NCI-H2171 treated with DMSO at 0.1 percent for 48 hours (cell line): Measurements from ENCODE around the gene USP40.

Experiments used
- DNase-seq: peaks from one replicate; lab custom pipeline; 2025; lab: John Stamatoyannopoulos, UW

Gene USP40

DNA sequence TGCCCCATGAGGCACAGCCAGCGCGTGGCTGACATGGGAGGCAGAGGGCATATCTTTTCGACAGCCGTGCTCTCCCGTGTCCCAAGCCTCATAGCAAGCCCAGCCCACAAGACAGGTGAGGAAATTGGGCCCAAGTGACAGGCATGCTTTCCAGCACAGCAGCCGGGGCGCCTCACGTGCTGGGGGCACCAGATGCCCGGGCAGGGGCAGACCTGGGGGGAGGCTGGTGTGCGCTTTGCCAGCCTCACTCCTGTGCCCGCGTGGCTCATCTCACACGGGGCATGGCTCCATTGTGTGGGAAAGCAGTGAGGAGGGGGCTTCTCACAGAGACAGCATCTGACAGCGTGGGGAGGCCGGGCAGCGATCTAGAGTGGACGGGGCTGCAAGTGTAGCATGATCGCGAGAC, 93.2 kb downstream of the USP40 start:
- DNase-seq = no peak

DNA sequence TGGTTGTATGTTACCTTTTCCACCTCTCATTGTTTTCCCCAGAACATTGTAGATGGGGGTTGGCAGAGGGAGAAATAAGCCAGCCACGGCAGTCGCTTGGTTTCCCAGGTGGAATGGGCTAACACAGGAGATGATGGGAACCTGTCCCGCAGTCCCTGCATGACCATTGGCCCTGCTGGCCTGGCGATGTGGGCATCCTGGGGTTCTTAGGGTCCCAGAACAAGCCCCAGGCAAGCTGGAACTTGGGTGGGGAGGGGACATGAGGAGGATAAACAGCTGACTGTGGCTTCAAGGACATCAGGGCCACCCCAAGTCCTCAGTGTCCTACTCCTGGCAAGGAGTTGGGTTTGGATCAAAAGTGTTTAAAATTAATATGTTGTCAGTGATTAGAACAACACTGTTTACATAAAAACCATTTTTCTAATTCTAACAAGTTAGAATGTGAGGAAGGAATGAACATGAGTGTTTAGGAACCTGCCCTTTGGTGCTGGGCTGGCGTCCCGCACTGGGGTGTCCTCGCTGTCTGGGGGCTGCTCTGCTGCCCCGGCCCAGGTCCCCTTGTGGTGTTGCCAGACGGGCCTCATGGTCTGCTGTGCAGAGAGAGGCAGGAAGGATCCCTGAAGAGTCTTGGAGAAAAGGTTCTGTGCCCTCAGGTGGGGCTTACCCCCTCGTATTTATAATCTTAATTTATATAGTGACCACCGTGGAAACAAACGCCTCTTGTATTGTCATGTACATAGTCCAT, 95.1 kb downstream of the USP40 start:
- no peak for DNase-seq

DNA sequence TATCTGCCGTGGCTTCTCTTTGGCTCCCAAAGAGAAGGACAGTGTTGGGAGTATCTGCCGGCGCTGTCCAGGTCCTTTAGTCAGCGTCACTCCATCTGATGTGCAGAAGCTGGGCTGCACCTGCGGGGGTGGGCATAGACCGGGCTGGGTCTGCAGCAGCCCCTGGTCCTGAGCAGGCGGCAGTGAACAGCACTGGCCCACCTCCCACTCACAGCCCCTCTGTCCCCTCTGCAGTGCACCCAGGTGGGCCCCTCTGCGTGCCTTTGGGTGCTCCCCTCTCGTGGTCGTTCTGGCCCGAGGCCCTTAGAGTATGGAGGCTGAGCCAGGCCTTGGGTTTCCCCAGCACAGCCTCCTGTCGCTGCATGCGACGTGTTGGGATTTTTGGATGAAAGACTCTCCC, 95.7 kb downstream of the USP40 start:
- no peak for DNase-seq

DNA sequence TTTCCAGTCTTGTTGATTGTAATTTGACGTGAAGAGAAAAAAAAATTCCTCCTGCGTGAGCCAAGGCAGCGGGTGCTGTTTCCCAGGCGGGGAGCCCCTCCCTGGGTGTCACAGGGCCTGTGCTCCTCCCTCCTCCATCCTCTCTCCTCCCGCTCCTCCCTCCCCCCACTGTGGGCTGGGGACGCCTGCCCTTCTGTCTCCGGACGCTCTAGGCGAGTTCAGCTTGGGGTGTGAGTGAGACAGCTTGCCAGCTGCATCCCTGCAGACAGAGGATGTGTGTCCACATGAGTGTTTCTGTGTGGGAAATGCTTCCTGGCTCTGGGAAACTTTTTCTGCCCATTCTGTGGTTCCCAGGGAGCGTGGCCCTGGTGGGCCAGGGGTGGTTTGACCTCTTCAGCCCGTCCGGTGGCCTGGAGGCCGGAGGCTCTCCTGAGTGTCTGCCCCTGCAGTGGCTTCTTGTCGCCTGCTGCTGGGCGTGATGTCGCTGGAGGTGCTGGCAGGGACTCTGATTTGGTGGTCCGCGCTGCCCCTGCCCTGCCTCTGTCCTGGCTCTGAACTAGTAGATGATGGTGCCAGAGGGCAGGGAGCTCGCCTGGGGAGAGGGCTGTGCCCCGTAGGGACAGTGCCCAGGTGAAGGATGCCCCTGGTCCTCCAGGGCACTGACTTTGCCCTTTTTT, 96.4 kb downstream of the USP40 start:
- no peak for DNase-seq

DNA sequence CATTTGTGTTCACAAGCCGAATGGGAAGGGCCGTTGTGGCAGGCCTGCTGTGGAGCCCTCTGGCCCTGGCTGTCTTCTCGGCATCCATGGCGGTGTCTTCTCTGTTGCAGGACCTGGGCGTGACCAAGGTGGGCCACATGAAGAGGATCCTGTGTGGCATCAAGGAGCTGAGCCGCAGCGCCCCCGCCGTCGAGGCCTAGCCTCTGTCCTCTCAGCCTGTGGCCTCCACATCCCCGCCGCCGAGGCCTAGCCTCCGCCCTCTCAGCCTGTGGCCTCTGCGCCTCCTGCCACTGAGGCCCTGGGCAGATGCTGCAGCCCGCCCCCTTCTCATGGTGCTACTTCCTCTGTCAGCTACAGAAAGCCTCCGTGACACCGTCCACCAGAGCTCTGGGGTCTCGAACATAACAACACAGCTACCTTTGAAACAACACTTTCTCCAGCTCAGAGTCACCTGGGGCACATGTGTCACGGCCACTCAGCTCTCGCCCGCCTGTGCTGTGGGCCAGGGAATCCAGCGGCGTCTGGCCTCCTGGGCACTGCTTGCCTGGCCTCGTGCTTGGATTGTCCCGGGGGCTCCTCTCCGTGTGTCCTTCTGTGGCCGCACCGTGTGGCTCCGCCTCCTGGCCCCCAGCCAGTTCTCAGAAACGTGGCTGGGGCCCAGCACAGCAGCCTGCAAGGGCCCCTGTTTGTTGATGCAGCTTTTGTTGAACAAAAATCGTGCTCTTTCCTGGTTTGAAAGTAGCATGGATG, 97.1 kb downstream of the USP40 start:
- DNase-seq = no peak

DNA sequence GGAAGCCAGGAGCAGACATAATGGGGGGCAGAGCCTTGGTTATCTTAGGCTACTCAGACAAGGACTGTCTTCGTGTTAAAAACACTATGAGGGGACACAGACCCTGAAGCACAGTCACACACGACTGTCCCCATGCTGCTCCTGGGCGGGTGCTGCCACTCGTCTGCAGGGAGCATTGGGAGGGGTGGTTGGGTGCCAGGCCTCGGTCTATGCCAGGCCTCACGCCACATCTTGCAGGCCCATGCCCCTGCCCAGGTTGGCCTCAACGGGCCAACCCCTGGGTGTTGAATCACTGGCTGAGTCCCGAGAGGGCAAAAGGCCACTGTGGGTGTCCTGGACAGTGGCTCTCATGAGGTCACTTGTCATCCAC, 97.9 kb downstream of the USP40 start:
- DNase-seq = no peak

DNA sequence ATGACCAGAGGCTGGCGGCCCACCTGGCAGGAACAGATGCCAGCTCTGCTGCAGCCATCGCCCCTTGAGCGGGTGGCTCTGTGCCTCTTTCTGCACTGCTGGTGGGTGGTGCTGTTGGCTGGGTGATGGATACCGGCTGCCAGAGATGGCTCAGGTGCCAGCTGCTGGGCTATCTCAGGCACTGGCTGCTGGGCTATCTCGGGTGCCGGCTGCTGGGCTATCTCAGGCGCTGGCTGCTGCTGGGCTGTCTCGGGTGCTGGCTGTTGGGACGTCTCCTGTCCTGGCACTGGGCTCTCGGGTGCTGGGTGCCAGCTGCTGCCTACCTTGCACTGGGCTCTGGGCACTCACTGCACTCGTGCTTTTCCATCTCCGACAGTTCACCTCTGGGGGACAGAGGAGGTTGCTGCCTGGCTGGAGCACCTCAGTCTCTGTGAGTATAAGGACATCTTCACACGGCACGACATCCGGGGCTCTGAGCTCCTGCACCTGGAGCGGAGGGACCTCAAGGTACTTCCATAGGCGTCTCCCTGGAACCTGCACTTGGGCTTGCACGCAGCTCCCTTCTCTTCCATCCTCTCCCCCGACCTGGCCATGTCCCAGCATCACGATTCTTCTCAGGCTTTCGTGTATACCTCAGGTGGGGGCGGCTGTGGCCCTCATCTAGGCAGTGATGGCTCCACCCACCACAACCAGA, 98.4 kb downstream of the USP40 start:
- DNase-seq = no peak

DNA sequence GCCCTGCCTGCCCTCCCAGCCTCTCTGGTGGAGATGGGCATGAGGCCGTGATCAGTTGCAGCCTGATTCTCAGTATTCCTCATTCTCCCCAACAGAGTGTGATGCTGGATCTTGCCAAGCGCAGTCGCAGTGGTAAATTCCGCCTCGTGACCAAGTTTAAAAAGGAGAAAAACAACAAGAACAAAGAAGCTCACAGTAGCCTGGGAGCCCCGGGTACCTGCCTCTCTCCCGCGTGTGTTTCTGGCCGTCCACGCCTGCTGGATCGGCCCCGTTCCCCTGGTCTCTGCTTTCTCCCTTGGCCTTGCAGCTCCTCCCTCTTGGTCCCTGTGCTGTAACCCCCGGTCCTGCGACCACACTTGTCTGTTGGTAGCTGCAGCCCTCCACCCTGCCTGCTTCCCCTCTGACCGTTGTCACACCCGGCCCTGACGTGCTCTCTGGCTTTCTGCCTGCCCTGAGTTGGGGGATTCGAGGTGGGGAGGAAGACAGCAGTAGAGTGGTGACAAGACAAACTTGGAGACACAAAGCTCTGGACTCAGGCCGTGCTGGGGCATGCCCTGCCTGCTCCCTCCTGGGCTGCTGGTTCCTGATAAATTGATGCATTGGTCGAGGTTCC, 99.5 kb downstream of the USP40 start:
- DNase-seq = no peak

DNA sequence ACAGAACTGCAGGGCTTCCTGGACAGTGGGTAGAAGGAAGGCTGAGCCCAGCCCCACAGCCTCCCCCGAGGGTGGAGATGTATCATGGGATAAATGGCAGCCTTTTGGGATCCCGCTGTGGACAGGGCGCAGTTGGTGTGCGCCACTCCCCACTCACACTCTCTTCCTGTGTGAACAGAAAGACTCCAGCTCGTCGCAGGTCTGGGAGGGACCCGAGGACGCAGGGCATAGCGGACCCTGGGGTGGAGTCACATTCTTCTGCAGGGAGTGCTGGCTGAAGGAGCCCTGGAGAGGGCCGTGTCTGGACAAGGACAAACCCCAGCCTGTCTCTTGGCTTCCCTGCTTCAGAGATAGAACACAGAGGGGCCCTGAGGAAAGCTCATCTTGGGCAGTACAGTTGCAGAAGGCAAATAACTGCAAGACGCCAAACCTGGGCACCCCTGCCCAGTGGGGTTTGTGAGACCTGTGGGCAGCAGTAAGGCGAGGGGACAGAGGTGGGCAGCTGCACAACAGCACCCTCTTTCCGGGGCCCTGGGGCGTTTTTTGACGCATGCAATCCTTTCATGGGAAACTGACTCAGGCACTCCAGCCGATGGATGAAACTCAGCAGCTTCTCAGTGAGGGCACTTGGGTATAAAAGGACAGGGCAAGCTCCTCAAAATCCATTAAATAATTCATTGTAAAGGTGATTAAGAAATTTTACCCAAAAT, 101.9 kb downstream of the USP40 start:
- DNase-seq = no peak

DNA sequence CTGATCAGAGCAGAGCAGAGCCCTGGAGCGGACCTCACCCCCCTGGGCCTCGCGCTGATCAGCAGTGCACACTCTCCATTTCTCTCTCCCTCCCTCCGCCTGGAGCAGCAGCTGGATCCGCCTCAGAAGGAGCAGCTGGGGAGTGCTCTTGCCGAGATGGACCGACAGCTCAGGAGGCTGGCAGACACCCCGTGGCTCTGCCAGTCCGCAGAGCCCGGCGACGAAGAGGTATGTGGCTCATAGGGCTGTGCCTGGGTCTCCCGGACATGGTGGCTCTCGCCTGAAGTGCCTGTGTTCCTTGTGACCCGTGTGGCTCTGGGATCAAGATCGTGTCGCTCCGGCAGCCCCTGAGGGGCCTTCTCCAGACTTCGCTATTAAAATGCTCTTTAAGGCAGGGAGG, 102.5 kb downstream of the USP40 start:
- no peak for DNase-seq

DNA sequence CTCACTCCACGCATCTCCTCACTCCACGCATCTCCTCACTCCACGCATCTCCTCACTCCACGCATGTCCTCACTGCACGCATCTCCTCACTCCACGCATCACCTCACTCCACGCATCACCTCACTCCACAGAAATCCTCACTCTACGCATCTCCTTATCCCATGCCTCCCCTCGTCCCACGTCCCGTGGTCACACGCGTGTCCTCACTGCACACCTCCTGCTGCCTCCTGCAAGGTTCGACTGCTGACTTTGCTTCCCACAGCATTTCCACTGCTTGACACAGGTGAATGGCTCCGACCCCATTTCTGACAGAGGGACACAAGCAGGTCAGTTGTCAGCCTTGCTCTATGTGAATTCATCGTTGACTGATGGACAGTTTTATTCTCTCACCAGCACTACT, 103.0 kb downstream of the USP40 start:
- DNase-seq = no peak

DNA sequence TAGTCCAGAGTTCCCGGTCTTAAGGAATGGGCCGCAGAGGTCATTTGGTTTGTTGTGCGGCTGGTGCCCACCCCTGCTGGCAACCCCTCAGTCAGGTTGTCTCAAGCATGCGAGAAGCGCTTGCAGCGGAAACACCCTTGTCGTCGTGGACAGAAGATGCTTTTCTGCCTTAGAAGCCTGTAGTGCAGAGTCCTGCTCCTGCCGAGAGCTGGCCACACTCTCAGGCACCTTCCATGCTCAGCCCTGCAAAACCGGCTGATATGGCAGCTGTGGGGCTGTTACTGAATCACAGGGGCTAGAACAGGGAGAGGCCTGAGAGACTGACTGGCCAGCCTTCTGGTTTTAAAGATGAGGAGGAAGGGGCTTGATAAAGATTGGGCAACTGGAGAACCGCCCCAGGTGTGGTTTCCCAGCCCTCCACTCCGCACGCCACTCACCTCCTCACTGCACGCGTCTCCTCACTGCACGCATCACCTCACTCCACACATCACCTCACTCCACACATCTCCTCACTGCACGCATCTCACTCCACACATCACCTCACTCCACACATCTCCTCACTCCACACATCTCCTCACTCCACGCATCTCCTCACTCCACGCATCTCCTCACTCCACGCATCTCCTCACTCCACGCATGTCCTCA, 103.6 kb downstream of the USP40 start:
- DNase-seq = no peak

DNA sequence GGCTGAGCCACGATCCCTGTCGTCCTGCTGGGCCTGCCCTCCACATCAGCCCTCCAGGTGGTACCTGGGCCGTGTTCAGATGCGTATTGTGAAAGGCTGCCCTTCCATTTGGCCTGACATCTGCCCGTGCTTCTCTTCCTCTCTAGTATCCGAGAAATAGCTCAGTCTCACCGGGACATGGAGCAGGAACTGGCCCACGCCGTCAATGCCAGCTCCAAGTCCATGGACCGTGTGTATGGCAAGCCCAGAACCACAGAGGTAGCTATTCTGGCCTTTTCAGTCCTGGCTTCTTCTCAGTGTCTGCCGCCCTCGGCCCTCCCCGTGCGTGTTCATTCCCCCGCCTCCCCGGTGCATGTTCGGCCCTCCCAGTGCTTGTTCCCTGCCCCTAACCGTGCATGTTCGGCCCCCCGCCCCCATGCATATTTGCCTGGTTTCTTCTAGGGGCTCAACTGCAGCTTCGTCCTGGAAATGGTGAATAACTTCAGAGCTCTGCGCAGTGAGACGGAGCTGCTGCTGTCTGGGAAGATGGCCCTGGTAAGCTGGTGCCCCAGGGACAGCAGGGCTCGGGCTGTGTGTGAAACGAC, 104.3 kb downstream of the USP40 start:
- DNase-seq = no peak

DNA sequence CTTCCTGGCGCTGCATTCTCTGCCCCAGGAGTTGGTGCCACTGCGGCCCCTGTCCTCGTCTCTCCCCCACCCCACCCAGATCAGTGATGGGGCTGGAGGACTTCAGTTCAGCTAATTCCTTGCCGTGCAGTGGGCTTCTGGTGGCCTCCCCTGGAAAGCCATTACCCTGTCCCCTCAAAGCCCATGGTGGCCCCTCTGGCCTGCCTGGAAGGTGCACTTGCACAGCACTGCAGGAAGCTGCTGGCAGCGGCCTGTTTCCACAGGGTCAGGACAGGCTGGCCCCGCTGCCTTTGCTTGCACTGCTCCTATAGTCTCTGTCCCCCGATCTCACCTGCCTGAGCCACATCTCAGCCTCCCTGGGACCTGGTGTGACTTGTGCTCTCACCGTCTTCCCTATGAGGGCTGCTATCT, 105.1 kb downstream of the USP40 start:
- DNase-seq = no peak

DNA sequence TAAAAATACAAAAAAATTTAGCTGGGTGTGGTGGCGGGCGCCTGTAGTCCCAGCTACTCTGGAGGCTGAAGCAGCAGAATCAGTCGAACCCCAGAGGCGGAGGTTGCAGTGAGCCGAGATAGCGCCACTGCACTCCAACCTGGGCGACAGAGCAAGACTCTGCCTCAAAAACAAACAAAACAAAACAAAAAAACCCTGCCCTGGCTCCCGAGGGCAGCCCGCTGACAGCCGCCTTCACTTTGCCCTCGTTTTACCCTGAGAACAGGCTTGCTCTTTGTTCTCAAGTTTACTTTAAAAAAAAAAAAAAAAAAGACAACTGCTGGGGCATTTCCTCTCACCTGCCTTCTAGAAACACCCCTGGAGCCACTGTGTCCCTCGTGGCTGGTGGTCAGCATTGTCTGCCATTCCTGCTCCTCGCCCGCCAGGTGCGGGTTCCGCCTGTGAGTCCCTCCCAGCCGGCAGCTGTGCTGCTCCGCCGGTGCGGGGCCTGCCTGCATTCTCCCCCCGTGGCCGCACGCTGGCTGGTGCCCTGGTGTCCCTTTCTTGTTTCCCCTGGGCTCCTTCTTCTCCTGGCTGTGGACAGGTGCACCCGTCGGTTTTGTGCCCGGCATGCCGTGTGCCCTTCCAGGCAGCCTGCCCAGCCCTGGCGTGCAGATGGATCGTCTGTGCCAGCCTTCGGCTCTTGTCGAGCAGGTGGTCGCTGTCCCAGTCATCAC, 105.7 kb downstream of the USP40 start:
- no peak for DNase-seq

DNA sequence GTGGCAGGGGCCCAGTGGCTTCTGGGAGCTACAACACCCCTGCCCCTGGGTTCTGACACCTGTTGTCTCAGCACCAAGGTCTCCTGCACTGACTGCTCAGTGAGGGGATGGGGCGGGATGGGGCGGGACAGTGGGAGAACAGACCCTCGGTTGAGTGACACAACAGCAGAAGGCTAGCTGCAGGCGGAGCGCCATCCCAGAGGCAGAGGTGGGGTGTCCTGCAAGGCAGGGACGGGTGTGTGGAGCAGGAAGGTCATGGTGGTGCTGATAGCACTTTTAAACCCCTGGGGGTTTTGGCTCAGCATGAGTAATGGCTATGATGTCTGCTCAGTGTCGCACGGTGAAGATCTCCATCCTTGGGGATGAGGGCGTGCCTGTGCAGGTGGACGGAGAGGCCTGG, 107.2 kb downstream of the USP40 start:
- DNase-seq = no peak

DNA sequence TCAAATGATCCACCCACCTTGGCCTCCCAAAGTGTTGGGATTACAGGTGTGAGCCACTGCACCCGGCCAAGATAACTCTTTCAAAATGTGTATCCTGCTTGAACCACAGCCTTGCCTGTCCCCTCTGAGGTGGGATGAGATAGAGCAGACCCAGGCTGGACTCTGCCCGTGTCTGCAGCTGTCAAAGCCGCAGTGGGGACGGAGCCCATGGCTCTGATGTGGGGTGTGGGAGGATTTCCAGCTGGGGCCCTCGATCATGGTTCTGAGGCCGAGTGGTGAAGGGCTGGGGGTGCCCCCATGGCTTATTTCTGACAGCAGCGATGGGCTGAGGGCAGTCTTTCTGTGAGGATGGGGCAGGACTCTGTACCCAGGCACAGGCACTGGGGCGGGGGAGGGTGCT, 107.8 kb downstream of the USP40 start:
- DNase-seq = no peak

DNA sequence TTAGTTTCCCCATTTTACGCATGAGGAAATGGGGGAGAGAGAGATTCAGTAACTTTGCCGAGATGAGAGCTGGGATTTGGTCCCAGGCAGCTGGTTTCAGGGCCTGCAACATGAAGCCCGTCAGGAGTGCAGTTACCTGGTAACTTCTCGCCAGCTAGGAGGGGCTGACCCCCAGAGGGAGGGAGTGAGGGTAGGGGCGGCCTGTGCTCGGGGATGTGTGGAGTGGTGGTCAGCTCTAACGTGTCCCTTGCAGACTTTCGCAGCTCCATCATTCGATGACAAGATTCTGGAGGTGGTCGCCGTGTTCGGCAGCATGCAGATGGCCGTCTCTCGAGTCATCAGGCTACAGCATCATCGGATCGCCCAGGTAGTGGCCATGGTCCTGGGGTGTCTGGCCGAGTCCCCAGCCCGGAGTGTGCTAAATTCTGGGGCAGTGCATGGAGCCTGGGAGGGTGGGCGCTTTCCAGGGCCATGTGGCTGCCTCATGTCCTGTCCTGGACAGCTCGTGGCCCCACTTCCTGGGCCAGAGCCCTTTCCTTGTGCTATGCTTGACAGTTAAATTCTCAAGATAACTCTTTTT, 108.5 kb downstream of the USP40 start:
- DNase-seq = no peak

DNA sequence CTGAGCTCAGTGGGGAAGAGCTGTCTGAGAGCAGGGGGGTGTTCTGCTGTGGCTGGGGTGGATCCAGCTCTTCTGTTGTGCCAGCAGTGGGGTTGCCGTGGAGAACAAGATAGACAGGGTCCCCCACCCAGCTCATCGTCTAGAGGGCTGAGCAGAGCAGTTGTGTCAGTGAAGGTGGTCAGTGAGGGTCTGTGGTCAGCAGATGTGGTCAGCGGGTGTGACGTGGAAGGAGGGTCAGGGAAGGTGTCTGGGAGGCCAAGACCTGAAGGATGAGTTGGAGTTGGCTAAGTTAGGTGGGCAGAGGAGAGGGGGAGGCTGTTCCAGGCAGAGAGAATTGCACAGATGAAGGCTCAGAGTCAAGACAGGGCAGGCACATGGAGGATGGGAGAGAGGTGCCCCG, 109.2 kb downstream of the USP40 start:
- DNase-seq = no peak

DNA sequence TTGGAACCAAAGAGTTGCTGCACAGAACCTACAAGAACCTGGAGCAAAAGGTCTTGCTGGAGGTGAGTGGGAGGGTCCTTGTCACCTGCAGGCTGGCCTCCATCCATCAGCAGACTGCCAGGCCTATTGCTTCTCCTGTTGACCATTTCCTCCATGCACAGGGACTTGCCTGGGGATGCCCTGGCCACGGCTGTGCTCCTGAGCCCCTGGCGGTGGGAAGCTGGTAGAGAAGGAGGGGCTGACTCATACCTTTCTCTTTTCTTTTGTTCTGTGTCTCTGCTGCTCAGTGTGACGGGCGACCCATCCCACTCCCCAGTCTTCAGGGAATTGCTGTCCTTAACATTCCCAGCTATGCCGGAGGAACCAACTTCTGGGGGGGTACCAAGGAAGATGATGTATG, 109.6 kb downstream of the USP40 start:
- DNase-seq = no peak
